ENCODE data around the gene FLG2.

Gene FLG2
- 0 reads per million in 3 donors for total RNA-seq

- Histone ChIP-seq H3K27ac (ENCODE audit: insufficient read depth, low read length, poor library complexity, severe bottlenecking) (no peak within 1 kb of the TSS), H3K4me3 (ENCODE audit: insufficient read depth, low read depth, low read length, poor library complexity, severe bottlenecking) (no peak within 1 kb of the TSS), H3K27me3 (replicated peaks; ENCODE audit: control insufficient read depth, insufficient read depth, low read length, poor library complexity, severe bottlenecking) (no peaks in the 10 kb centered on the region), H3K4me1 (ENCODE audit: control insufficient read depth, insufficient read depth, low read length, poor library complexity, severe bottlenecking) (no peaks in the 10 kb centered on the region), H3K9me3 (ENCODE audit: control insufficient read depth, low read length) (no peaks in the 10 kb centered on the region), H3K36me3 (ENCODE audit: control insufficient read depth, insufficient read depth, low read length) (no peaks in the 10 kb centered on the region)
- DNase-seq = no peak
Observed at GRCh38 chr1:152359906-152360305, at the start of gene FLG2. FLG2 (minus strand) TSS chr1:152360006; CDS start chr1:152358884, 1,122 bp downstream.

- no peak overlapping the region for H3K4me3 ChIP-seq (ENCODE audit: insufficient read depth, low read depth, low read length, poor library complexity, severe bottlenecking)
- H3K27ac ChIP-seq (ENCODE audit: insufficient read depth, low read length, poor library complexity, severe bottlenecking) = no peak overlapping the region
- no peak for DNase-seq
- H3K36me3 ChIP-seq (ENCODE audit: control insufficient read depth, insufficient read depth, low read length) = no peaks in the 10 kb centered on the region
- no peaks in the 10 kb centered on the region for H3K4me1 ChIP-seq (ENCODE audit: control insufficient read depth, insufficient read depth, low read length, poor library complexity, severe bottlenecking)
- no peaks in the 10 kb centered on the region for H3K27me3 ChIP-seq (replicated peaks; ENCODE audit: control insufficient read depth, insufficient read depth, low read length, poor library complexity, severe bottlenecking)
- no peaks in the 10 kb centered on the region for H3K9me3 ChIP-seq (ENCODE audit: control insufficient read depth, low read length)
Observed at GRCh38 chr1:152408664-152409063, 48.9 kb upstream of the FLG2 start.

DNA sequence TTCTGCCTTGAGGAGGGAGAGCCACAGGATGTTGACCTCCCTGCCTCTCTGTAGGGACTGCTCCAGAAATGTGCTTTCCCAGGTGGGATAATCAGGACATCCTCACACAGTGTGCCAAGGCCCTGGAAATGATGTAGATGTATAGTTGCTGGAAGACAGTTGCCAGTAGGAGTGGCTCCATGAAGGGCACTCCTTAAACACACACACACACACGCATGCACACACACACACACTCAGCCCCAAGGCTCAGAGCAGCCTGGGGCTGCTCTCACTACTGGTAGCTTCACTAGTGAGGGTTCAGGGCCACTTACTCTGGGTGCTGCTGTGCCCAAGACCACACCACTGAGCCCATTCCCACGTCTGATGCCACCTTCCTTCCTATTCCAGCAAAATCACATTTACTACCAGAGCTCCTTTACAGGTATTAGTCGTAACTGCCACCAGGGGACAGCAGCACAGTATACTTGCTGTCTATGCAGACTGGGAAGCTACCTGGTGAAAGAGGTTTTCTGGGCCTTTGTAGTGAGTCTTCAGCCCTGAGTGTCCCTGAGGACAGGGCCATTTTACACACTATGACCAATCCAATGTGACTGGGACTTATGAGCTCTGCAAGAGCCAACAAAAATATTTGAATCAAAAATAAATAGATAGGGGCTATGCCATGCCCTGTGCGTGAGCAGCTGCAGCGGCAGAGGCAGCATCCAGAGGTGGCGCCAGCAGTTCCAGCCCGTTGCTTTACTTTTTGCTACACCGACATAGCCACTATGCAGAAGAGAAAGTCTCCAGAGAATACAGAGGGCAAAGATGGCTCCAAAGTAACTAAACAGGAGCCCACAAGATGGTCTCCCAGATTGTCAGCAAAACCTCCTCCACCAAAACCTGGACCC lies 39.2 kb upstream of the FLG2 start:
- DNase-seq = peak in 1 of 3 donors; percentile 9
- Histone ChIP-seq H3K4me3 (ENCODE audit: insufficient read depth, low read depth, low read length, poor library complexity, severe bottlenecking) (no peak overlapping the region), H3K27me3 (replicated peaks; ENCODE audit: control insufficient read depth, insufficient read depth, low read length, poor library complexity, severe bottlenecking) (no peaks in the 10 kb centered on the region), H3K27ac (ENCODE audit: insufficient read depth, low read length, poor library complexity, severe bottlenecking) (no peak overlapping the region), H3K36me3 (ENCODE audit: control insufficient read depth, insufficient read depth, low read length) (no peaks in the 10 kb centered on the region), H3K9me3 (ENCODE audit: control insufficient read depth, low read length) (no peaks in the 10 kb centered on the region), H3K4me1 (ENCODE audit: control insufficient read depth, insufficient read depth, low read length, poor library complexity, severe bottlenecking) (peaks cover 12% of the 10 kb centered on the region)

DNA sequence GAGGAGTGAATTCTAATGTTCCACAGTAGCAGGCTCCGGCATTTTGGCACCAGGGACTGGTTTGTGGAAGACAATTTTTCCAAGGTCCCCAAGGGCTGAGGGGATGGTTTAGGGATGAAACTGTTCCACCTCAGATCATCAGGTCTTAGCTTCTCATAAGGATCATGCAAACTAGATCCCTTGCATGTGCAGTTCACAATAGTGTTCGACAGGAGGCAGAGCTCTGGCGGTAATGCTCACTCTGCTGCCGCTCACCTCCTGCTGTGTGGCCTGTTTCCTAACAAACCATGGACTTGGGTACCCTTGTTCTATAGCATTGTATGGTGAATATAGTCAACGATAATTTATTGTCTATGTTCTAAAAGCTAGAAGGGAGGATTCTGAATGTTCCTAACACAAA lies 37.7 kb upstream of the FLG2 start:
- H3K4me3 ChIP-seq (ENCODE audit: insufficient read depth, low read depth, low read length, poor library complexity, severe bottlenecking) = no peak overlapping the region
- no peaks in the 10 kb centered on the region for H3K27me3 ChIP-seq (replicated peaks; ENCODE audit: control insufficient read depth, insufficient read depth, low read length, poor library complexity, severe bottlenecking)
- H3K27ac ChIP-seq (ENCODE audit: insufficient read depth, low read length, poor library complexity, severe bottlenecking) = no peak overlapping the region
- H3K4me1 ChIP-seq (ENCODE audit: control insufficient read depth, insufficient read depth, low read length, poor library complexity, severe bottlenecking) = peaks cover 25% of the 10 kb centered on the region
- H3K36me3 ChIP-seq (ENCODE audit: control insufficient read depth, insufficient read depth, low read length) = no peaks in the 10 kb centered on the region
- no peak for DNase-seq
- H3K9me3 ChIP-seq (ENCODE audit: control insufficient read depth, low read length) = no peaks in the 10 kb centered on the region

DNA sequence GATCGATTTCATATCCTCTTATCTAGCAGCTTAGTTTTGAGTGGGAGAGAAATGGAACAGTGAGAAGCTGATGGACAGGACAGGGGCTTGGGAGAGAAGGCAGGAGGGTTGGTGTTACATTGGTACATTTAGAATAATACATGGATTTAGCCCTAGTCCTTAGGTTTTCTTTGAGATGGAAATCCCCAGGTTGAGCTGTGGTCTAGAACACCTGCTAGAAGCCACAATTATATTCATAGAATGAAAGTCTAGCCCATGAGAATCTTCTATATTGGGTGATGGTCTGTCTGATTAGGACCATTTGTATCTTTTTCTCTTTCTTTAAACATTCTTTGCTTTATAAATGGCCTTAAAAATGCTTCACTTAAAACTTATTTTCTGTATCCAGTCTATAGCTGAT lies 34.3 kb upstream of the FLG2 start:
- H3K27ac ChIP-seq (ENCODE audit: insufficient read depth, low read length, poor library complexity, severe bottlenecking) = no peak overlapping the region
- H3K27me3 ChIP-seq (replicated peaks; ENCODE audit: control insufficient read depth, insufficient read depth, low read length, poor library complexity, severe bottlenecking) = no peaks in the 10 kb centered on the region
- no peaks in the 10 kb centered on the region for H3K36me3 ChIP-seq (ENCODE audit: control insufficient read depth, insufficient read depth, low read length)
- no peak overlapping the region for H3K4me3 ChIP-seq (ENCODE audit: insufficient read depth, low read depth, low read length, poor library complexity, severe bottlenecking)
- H3K4me1 ChIP-seq (ENCODE audit: control insufficient read depth, insufficient read depth, low read length, poor library complexity, severe bottlenecking) = peaks cover 27% of the 10 kb centered on the region
- no peak for DNase-seq
- no peaks in the 10 kb centered on the region for H3K9me3 ChIP-seq (ENCODE audit: control insufficient read depth, low read length)

- peaks cover 27% of the 10 kb centered on the region for H3K4me1 ChIP-seq (ENCODE audit: control insufficient read depth, insufficient read depth, low read length, poor library complexity, severe bottlenecking)
- H3K36me3 ChIP-seq (ENCODE audit: control insufficient read depth, insufficient read depth, low read length) = no peaks in the 10 kb centered on the region
- peaks cover 5% of the 10 kb centered on the region for H3K27me3 ChIP-seq (replicated peaks; ENCODE audit: control insufficient read depth, insufficient read depth, low read length, poor library complexity, severe bottlenecking)
- no peak overlapping the region for H3K4me3 ChIP-seq (ENCODE audit: insufficient read depth, low read depth, low read length, poor library complexity, severe bottlenecking)
- H3K27ac ChIP-seq (ENCODE audit: insufficient read depth, low read length, poor library complexity, severe bottlenecking) = no peak overlapping the region
- no peaks in the 10 kb centered on the region for H3K9me3 ChIP-seq (ENCODE audit: control insufficient read depth, low read length)
- peak; percentile 4 to 33 (median 20) for DNase-seq
Observed at GRCh38 chr1:152392909-152393308, 33.1 kb upstream of the FLG2 start.

GRCh38 chr1:152388889-152389288 lies 29.1 kb upstream of the FLG2 start:
- no peak for DNase-seq
- Histone ChIP-seq H3K4me1 (ENCODE audit: control insufficient read depth, insufficient read depth, low read length, poor library complexity, severe bottlenecking) (peaks cover 13% of the 10 kb centered on the region), H3K27me3 (replicated peaks; ENCODE audit: control insufficient read depth, insufficient read depth, low read length, poor library complexity, severe bottlenecking) (peaks cover 5% of the 10 kb centered on the region), H3K36me3 (ENCODE audit: control insufficient read depth, insufficient read depth, low read length) (no peaks in the 10 kb centered on the region), H3K4me3 (ENCODE audit: insufficient read depth, low read depth, low read length, poor library complexity, severe bottlenecking) (no peak overlapping the region), H3K27ac (ENCODE audit: insufficient read depth, low read length, poor library complexity, severe bottlenecking) (no peak overlapping the region), H3K9me3 (ENCODE audit: control insufficient read depth, low read length) (no peaks in the 10 kb centered on the region)

DNA sequence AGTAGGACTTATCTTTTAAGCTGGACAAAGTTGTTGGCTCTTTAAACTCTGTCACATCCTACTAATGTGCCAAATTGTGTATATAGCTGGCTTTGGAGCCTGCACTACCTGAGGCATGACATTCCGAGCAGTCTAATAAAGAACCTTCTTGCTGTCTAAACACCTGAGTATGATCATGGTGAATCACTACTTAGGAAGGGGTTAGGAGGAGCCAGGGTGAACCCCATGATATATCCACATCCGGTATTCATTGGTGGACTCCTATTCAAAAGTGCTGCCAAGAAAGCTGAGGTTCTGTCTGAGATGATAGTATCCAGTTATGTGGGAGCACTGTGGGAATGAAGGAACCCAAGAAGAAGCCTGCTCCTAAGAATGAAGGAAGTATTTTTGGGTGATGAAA lies 27.1 kb upstream of the FLG2 start:
- Histone ChIP-seq H3K27ac (ENCODE audit: insufficient read depth, low read length, poor library complexity, severe bottlenecking) (no peak overlapping the region), H3K36me3 (ENCODE audit: control insufficient read depth, insufficient read depth, low read length) (no peaks in the 10 kb centered on the region), H3K27me3 (replicated peaks; ENCODE audit: control insufficient read depth, insufficient read depth, low read length, poor library complexity, severe bottlenecking) (peaks cover 5% of the 10 kb centered on the region), H3K4me1 (ENCODE audit: control insufficient read depth, insufficient read depth, low read length, poor library complexity, severe bottlenecking) (no peaks in the 10 kb centered on the region), H3K9me3 (ENCODE audit: control insufficient read depth, low read length) (no peaks in the 10 kb centered on the region), H3K4me3 (ENCODE audit: insufficient read depth, low read depth, low read length, poor library complexity, severe bottlenecking) (no peak overlapping the region)
- no peak for DNase-seq

DNA sequence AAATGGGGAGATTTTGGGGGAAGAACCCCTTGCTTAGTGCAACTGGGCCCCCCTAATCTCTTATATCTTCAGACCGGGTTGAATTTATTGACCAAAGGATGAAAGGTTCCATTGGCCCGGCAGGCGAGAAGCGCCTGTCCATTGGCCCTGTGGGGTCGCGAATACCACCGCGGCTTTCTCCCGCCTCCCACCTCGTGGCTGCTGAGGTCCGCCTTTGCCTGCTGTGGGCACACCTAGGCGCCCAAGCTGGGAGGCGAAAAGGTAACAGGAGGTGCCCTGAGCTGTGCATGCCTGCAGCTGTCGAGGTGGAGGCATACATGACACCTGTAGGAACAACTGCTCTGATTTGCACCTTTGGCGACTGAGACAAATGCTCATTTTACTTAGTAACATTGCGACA lies 21.1 kb upstream of the FLG2 start:
- Histone ChIP-seq H3K36me3 (ENCODE audit: control insufficient read depth, insufficient read depth, low read length) (no peaks in the 10 kb centered on the region), H3K27me3 (replicated peaks; ENCODE audit: control insufficient read depth, insufficient read depth, low read length, poor library complexity, severe bottlenecking) (no peaks in the 10 kb centered on the region), H3K27ac (ENCODE audit: insufficient read depth, low read length, poor library complexity, severe bottlenecking) (no peak overlapping the region), H3K4me1 (ENCODE audit: control insufficient read depth, insufficient read depth, low read length, poor library complexity, severe bottlenecking) (no peaks in the 10 kb centered on the region), H3K9me3 (ENCODE audit: control insufficient read depth, low read length) (no peaks in the 10 kb centered on the region), H3K4me3 (ENCODE audit: insufficient read depth, low read depth, low read length, poor library complexity, severe bottlenecking) (no peak overlapping the region)
- DNase-seq = no peak

DNA sequence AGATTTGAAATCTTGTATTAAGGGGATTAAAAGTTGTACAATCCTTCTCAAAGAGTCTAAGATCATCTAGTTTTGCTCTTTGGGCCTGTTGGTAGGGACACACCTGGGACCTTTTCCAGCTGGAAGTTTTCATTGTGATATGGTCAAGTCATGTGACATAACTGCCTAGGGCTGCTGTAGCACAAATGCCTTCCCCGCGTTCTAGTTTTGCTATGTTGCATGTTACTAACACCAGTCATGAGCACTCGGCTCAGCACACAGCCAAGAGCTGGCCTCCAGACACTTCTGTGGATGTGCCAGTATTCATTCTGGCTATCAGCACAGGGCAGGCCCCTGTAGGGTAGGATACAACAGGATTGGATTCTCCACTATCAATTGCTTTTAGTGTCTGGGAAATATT lies 14.6 kb upstream of the FLG2 start:
- no peak overlapping the region for H3K4me3 ChIP-seq (ENCODE audit: insufficient read depth, low read depth, low read length, poor library complexity, severe bottlenecking)
- no peak overlapping the region for H3K27ac ChIP-seq (ENCODE audit: insufficient read depth, low read length, poor library complexity, severe bottlenecking)
- H3K27me3 ChIP-seq (replicated peaks; ENCODE audit: control insufficient read depth, insufficient read depth, low read length, poor library complexity, severe bottlenecking) = no peaks in the 10 kb centered on the region
- H3K4me1 ChIP-seq (ENCODE audit: control insufficient read depth, insufficient read depth, low read length, poor library complexity, severe bottlenecking) = no peaks in the 10 kb centered on the region
- DNase-seq = no peak
- H3K9me3 ChIP-seq (ENCODE audit: control insufficient read depth, low read length) = no peaks in the 10 kb centered on the region
- no peaks in the 10 kb centered on the region for H3K36me3 ChIP-seq (ENCODE audit: control insufficient read depth, insufficient read depth, low read length)
